GM19239 (cell line): Measurements from ENCODE around the gene CHTF8.

Experiments
- DNase-seq: peaks from one replicate; pipeline ENCODE4 v3.0.0; 2011; ENCODE audit warnings: low spot score; ENCODE audit not compliant: insufficient read length
- FAIRE-seq: peaks from 2 replicates; lab custom pipeline; 2011; peaks lifted over from hg19 to GRCh38; lab: Jason Lieb, UNC

CHTF8 gene

GRCh38 chr16:69114976-69115355 lies 17.4 kb downstream of the CHTF8 start:
- no peak for FAIRE-seq
- DNase-seq, result no peak

GRCh38 chr16:69114346-69114975 lies 17.9 kb downstream of the CHTF8 start:
- no peak for DNase-seq
- no peak for FAIRE-seq

- FAIRE-seq, result no peak
- no peak for DNase-seq
These were observed 19.2 kb downstream of the CHTF8 start for GRCh38 chr16:69113216-69113615.

- FAIRE-seq, result peak; percentile 8
- DNase-seq, result peak; percentile 87
These were observed 19.9 kb downstream of the CHTF8 start for GRCh38 chr16:69112285-69113129.

- no peak for FAIRE-seq
- no peak for DNase-seq
These were observed 20.5 kb downstream of the CHTF8 start for GRCh38 chr16:69111876-69112230.

- no peak for DNase-seq
- FAIRE-seq, result no peak
These were observed 21.0 kb downstream of the CHTF8 start for GRCh38 chr16:69111216-69111875.

- no peak for FAIRE-seq
- DNase-seq, result no peak
These were observed 22.0 kb downstream of the CHTF8 start for GRCh38 chr16:69110406-69110805.

GRCh38 chr16:69109486-69110270 lies 22.7 kb downstream of the CHTF8 start:
- FAIRE-seq, result no peak
- no peak for DNase-seq

GRCh38 chr16:69108905-69109252 lies 23.5 kb downstream of the CHTF8 start:
- no peak for FAIRE-seq
- no peak for DNase-seq

GRCh38 chr16:69108064-69108904 lies 24.1 kb downstream of the CHTF8 start:
- FAIRE-seq, result no peak

GRCh38 chr16:69107316-69107962 lies 24.9 kb downstream of the CHTF8 start:
- FAIRE-seq (no peak), DNase-seq (no peak)

More at GRCh38 chr16:69108064-69108904, 24.1 kb downstream of the CHTF8 start:
- DNase-seq, result no peak

- DNase-seq (peak; percentile 48), FAIRE-seq (no peak)
These were observed 25.7 kb downstream of the CHTF8 start for GRCh38 chr16:69106491-69107315.

GRCh38 chr16:69105501-69106361 lies 26.7 kb downstream of the CHTF8 start, which contains the start of gene HAS3:
HAS3 (plus strand) TSS chr16:69105653; CDS start chr16:69109396, 3,743 bp downstream.
- peak; percentile 70 for DNase-seq
- FAIRE-seq, result peak; percentile 78

- no peak for DNase-seq
- FAIRE-seq, result no peak
These were observed 32.2 kb downstream of the CHTF8 start for GRCh38 chr16:69100071-69100691.

GRCh38 chr16:69095193-69095592 lies 37.2 kb downstream of the CHTF8 start:
- DNase-seq (no peak), FAIRE-seq (no peak)

GRCh38 chr16:69094501-69094900 lies 37.9 kb downstream of the CHTF8 start:
- no peak for DNase-seq
- FAIRE-seq, result no peak

- DNase-seq (no peak), FAIRE-seq (no peak)
These were observed 38.4 kb downstream of the CHTF8 start for GRCh38 chr16:69093974-69094373.
